ENCODE data around the gene ATOH7.
"Not testable (repeated sequence)": the region's sequence is repeated elsewhere in the genome, so short reads cannot be mapped to it uniquely, and the experiment has no call there.

The ATOH7 gene

GRCh38 chr10:68231817-68232251, at the start of gene ATOH7:
TSS of gene ATOH7 (minus strand) at chr10:68232113. CDS start at chr10:68231677, 436 bp downstream.
- no peak for DNase-seq

- DNase-seq: no peak
These were observed 48.8 kb upstream of the ATOH7 start for GRCh38 chr10:68280758-68281157.

GRCh38 chr10:68278906-68279753, 47.2 kb upstream of the ATOH7 start:
- DNase-seq: not testable (repeated sequence)

- not testable (repeated sequence) for DNase-seq
These were observed 45.9 kb upstream of the ATOH7 start for GRCh38 chr10:68277814-68278213.

- DNase-seq: no peak
These were observed 44.3 kb upstream of the ATOH7 start for GRCh38 chr10:68276224-68276623.

GRCh38 chr10:68275600-68276126, 43.8 kb upstream of the ATOH7 start:
- no peak for DNase-seq

GRCh38 chr10:68272833-68273232, 40.9 kb upstream of the ATOH7 start:
- DNase-seq: no peak

- no peak for DNase-seq
These were observed 39.4 kb upstream of the ATOH7 start for GRCh38 chr10:68271196-68271882.

GRCh38 chr10:68269562-68270290, 37.8 kb upstream of the ATOH7 start:
- no peak for DNase-seq

GRCh38 chr10:68261132-68261856, 29.4 kb upstream of the ATOH7 start:
- no peak for DNase-seq

GRCh38 chr10:68253346-68253745, 21.4 kb upstream of the ATOH7 start:
- DNase-seq: no peak

GRCh38 chr10:68251625-68252495, 19.9 kb upstream of the ATOH7 start:
- no peak for DNase-seq

- no peak for DNase-seq
These were observed 19.2 kb upstream of the ATOH7 start for GRCh38 chr10:68251151-68251550.

- no peak for DNase-seq
These were observed 17.4 kb upstream of the ATOH7 start for GRCh38 chr10:68249297-68249696.

- no peak for DNase-seq
These were observed 16.0 kb upstream of the ATOH7 start for GRCh38 chr10:68247931-68248330.

GRCh38 chr10:68246397-68246796, 14.5 kb upstream of the ATOH7 start:
- DNase-seq: not testable (repeated sequence)

- DNase-seq: no peak
These were observed 10.1 kb upstream of the ATOH7 start for GRCh38 chr10:68242051-68242450.

GRCh38 chr10:68239596-68240150, 7.8 kb upstream of the ATOH7 start:
- DNase-seq: no peak

GRCh38 chr10:68239069-68239468, 7.2 kb upstream of the ATOH7 start:
- DNase-seq: no peak

GRCh38 chr10:68238371-68238770, 6.5 kb upstream of the ATOH7 start:
- DNase-seq: no peak

- DNase-seq: no peak
These were observed 5.3 kb upstream of the ATOH7 start for GRCh38 chr10:68237173-68237572.
